Glutamatergic neuron (in vitro differentiated cells): Measurements from ENCODE around the gene ATP13A3. TPM values are rescaled to one million over a fixed set of nuclear protein-coding genes. Genes with fewer than 3 reads are reported as not detected.
"Not testable (repeated sequence)": the region's sequence is repeated elsewhere in the genome, so short reads cannot be mapped to it uniquely, and the experiment has no call there.

Experiments
- DNase-seq: peaks from one replicate; pipeline ENCODE4 v3.0.0; 2022
- H3K27ac Mint-ChIP-seq: one replicate; pipeline ENCODE4 v1.8.0; 2020; ENCODE audit warnings: mild to moderate bottlenecking, mixed read lengths, inconsistent platforms; ENCODE audit not compliant: unreplicated experiment
- H3K27me3 Mint-ChIP-seq: one replicate; pipeline ENCODE4 v1.8.0; 2020; ENCODE audit warnings: mild to moderate bottlenecking, moderate library complexity, mixed read lengths, inconsistent platforms; ENCODE audit not compliant: unreplicated experiment
- H3K36me3 Mint-ChIP-seq: one replicate; pipeline ENCODE4 v1.8.0; 2020; ENCODE audit warnings: mild to moderate bottlenecking, mixed read lengths, inconsistent platforms; ENCODE audit not compliant: unreplicated experiment
- H3K4me1 Mint-ChIP-seq: one replicate; pipeline ENCODE4 v1.8.0; 2020; ENCODE audit warnings: mild to moderate bottlenecking, low read depth, mixed read lengths, inconsistent platforms; ENCODE audit not compliant: unreplicated experiment
- H3K4me3 Mint-ChIP-seq: one replicate; pipeline ENCODE4 v1.8.0; 2020; ENCODE audit warnings: mild to moderate bottlenecking, mixed read lengths, inconsistent platforms; ENCODE audit not compliant: unreplicated experiment
- H3K9me3 Mint-ChIP-seq: one replicate; pipeline ENCODE4 v1.8.0; 2020; ENCODE audit warnings: mild to moderate bottlenecking, moderate library complexity, mixed read lengths, inconsistent platforms; ENCODE audit not compliant: unreplicated experiment
- long read RNA-seq: library from polyadenylated mRNA; unstranded; transcript quantifications from one replicate; pipeline ENCODE4 v2.0.0, GENCODE V29; 2020; ENCODE audit not compliant: unreplicated experiment
- total RNA-seq: library from RNA; stranded (reverse); fragmentation: NEBNext Ultra II Directional; extraction: Animal tissue kit (Norgen Biotek cat#: 25700); gene quantifications from one replicate; pipeline ENCODE4 v1.2.1, GENCODE V29; 2021; ENCODE audit not compliant: unreplicated experiment
- TF ChIP-seq, protein P1 (sequence below): fragments of 200-600 bp; sonication (generic); IDR thresholded peaks from one replicate; pipeline ENCODE4 v1.5.0; 2021; ENCODE audit not compliant: partially characterized antibody, unreplicated experiment

Gene ATP13A3
- total RNA-seq, result 41.6 TPM
- long read RNA-seq, result 0 reads

DNA sequence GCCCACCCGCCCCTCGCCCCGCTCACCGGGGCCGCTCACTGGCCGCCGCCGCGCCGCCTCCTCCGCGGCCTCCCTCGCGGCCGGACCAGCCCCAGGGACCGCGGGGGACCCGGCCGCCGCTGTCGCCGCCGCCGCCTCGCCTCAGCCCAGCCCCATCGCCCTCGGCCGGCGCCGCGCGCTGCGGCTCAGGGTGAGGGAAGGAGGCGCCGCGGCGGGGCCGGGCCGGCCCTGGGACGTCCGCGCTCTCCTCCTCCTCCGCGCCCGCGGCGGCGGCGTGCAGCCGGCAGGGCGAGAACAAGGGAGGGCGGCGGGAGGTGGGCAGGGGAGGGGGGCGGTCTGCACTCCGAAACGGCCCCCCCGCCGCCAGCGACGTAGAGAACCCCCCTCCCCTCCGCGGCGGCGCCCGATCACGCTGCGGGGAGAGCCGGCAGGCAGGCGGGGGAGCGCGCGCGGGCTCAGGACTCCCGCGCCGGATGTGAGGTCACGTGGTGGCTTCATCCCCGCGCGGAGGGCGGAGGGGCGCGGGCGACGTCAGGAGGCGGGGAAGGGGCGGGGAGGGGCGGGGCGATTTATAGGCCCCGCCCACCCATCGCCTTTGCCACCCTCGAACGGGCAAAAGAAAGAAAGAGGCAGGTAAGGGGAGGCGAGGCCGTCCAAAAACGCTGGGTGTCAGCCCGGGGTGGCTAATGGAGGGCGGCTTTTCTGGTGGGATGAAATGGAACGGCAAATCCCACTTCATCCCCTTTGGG, at the start of gene ATP13A3:
Gene ATP13A3 (minus strand): TSS at position 463 of the 749 bp plus-strand sequence. CDS start 24,812 bp downstream, outside the sequence.
- Mint-ChIP-seq H3K36me3 (peaks cover 8% of the 10 kb centered on the region), H3K4me1 (peaks cover 5% of the 10 kb centered on the region), H3K27me3 (peaks cover 7% of the 10 kb centered on the region), H3K4me3 (peak within 1 kb of the TSS; percentile 90), H3K27ac (peak within 1 kb of the TSS; percentile 64), H3K9me3 (peaks cover 8% of the 10 kb centered on the region)
- DNase-seq, result peak; percentile 87
- TF ChIP-seq, protein P1, sequence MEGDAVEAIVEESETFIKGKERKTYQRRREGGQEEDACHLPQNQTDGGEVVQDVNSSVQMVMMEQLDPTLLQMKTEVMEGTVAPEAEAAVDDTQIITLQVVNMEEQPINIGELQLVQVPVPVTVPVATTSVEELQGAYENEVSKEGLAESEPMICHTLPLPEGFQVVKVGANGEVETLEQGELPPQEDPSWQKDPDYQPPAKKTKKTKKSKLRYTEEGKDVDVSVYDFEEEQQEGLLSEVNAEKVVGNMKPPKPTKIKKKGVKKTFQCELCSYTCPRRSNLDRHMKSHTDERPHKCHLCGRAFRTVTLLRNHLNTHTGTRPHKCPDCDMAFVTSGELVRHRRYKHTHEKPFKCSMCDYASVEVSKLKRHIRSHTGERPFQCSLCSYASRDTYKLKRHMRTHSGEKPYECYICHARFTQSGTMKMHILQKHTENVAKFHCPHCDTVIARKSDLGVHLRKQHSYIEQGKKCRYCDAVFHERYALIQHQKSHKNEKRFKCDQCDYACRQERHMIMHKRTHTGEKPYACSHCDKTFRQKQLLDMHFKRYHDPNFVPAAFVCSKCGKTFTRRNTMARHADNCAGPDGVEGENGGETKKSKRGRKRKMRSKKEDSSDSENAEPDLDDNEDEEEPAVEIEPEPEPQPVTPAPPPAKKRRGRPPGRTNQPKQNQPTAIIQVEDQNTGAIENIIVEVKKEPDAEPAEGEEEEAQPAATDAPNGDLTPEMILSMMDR, result no peak

DNA sequence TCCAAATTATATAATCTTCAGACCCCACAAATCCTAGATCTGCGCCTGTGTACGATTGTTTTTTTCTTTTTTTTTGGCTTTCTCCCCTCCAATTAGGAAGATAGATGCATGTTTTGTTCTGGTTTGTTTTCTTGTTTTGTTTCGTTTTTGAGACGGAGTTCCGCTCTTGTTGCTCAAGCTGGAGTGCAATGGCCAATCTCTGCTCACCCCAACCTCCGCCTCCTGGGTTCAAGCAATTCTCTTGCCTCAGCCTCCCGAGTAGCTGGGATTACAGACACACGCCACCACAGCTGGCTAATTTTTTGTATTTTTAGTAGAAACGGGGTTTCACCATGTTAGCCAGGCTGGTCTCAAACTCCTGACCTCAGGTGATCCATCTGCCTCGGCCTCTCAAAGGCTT, 48.4 kb upstream of the ATP13A3 start:
- peaks cover 12% of the 10 kb centered on the region for H3K36me3 Mint-ChIP-seq
- H3K4me3 Mint-ChIP-seq, H3K27me3 Mint-ChIP-seq, H3K4me1 Mint-ChIP-seq, H3K9me3 Mint-ChIP-seq, H3K27ac Mint-ChIP-seq, DNase-seq: not testable (repeated sequence)

DNA sequence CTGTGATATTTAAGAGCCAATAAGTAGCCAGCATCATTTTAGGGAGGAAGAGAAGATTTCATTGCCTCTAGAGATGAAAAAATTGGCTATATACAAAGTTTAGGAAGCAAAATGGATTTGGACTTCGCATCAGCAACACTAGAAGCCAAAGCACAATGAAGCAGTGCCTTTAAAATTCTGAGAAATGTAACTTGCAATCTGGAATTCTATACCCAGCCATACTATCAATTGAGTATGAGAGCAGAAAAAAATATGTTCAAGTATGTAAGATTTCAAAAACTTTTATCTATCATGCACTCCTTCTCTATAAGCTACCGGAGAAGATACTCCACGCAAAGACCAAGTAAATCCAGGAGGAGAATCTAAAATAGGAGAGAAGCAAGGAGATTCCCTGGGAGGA, 47.4 kb upstream of the ATP13A3 start:
- no peak for DNase-seq
- Mint-ChIP-seq H3K36me3 (peaks cover 12% of the 10 kb centered on the region), H3K4me3 (no peak overlapping the region), H3K27ac (no peak overlapping the region), H3K9me3 (peaks cover 4% of the 10 kb centered on the region), H3K27me3 (peaks cover 2% of the 10 kb centered on the region), H3K4me1 (no peaks in the 10 kb centered on the region)
- TF ChIP-seq, protein P1, result no peak

DNA sequence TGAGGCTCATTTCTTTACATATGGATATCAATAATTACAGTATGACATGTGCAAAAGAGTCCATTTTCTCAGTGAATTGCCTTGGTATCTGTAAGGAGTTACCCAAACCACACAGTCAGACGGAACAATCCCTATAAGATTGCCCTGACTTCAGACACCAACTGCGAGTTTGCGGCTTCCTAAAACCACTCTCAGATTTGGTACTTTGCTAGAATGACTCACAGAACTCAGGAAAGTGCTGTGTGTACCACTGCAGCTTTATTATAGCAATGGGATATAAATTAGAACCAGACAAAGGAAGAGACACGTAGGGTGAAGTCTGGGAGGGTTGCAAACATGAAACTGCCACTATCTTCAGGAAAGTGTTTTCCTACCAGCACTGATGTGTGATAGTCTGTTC, 45.8 kb upstream of the ATP13A3 start:
- Mint-ChIP-seq H3K4me3 (no peak overlapping the region), H3K27ac (no peak overlapping the region), H3K4me1 (no peaks in the 10 kb centered on the region), H3K36me3 (peaks cover 12% of the 10 kb centered on the region), H3K27me3 (peaks cover 2% of the 10 kb centered on the region), H3K9me3 (peaks cover 4% of the 10 kb centered on the region)
- no peak for DNase-seq
- TF ChIP-seq, protein P1, result no peak

DNA sequence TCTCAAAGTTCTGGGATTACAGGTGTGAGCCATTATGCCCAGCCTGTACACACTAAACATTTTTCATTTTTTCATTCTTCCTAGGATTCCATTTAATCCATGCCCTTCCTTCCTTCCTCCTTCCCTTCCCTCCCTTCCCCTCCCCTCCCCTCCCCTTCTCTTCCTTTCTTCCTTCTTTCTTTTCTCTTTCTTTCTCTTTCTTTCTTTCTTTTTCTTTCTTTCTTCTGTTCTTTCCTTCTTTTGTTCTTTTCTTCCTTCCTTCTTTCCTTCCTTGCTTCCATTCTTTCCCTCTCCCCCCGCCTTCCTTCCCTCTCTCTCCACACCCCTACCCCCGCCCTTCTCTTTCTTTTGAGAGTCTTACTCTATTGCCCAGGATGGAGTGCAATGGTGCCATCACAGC, 40.9 kb upstream of the ATP13A3 start:
- TF ChIP-seq, protein P1, result no peak
- DNase-seq, result no peak
- Mint-ChIP-seq H3K9me3 (no peaks in the 10 kb centered on the region), H3K4me3 (no peak overlapping the region), H3K27ac (no peak overlapping the region), H3K36me3 (peaks cover 3% of the 10 kb centered on the region), H3K4me1 (no peaks in the 10 kb centered on the region), H3K27me3 (no peaks in the 10 kb centered on the region)
